Activated CD8-positive, alpha-beta memory T cell treated with anti-CD3 and anti-CD28 coated beads for 24 hours (primary cell): ENCODE measurements around the gene DUSP6.
"Not testable (repeated sequence)": the region's sequence is repeated elsewhere in the genome, so short reads cannot be mapped to it uniquely, and the experiment has no call there.

Experiments
- DNase-seq: peaks from one replicate; pipeline ENCODE4 v3.0.0-alpha.2; 2020

Gene DUSP6

GRCh38 chr12:89351489-89352241, 636 bp downstream of the DUSP6 start:
- peak; percentile 80 for DNase-seq

GRCh38 chr12:89350630-89351488, 1.4 kb downstream of the DUSP6 start:
- peak; percentile 69 for DNase-seq

GRCh38 chr12:89350260-89350629, 2.1 kb downstream of the DUSP6 start:
- no peak for DNase-seq

- DNase-seq = no peak
These were observed 2.5 kb downstream of the DUSP6 start for GRCh38 chr12:89349814-89350213.

GRCh38 chr12:89348894-89349699, 3.2 kb downstream of the DUSP6 start:
- no peak for DNase-seq

GRCh38 chr12:89347325-89347829, 4.9 kb downstream of the DUSP6 start:
- DNase-seq = no peak

- DNase-seq = no peak
These were observed 5.5 kb downstream of the DUSP6 start for GRCh38 chr12:89346741-89347324.

- no peak for DNase-seq
These were observed 6.2 kb downstream of the DUSP6 start for GRCh38 chr12:89345830-89346740.

- DNase-seq = no peak
These were observed 6.9 kb downstream of the DUSP6 start for GRCh38 chr12:89345376-89345775.

- no peak for DNase-seq
These were observed 7.5 kb downstream of the DUSP6 start for GRCh38 chr12:89344862-89345202.

- DNase-seq = no peak
These were observed 8.0 kb downstream of the DUSP6 start for GRCh38 chr12:89344043-89344861.

- DNase-seq = no peak
These were observed 9.2 kb downstream of the DUSP6 start for GRCh38 chr12:89343127-89343526.

- no peak for DNase-seq
These were observed 11.4 kb downstream of the DUSP6 start for GRCh38 chr12:89340861-89341260.

GRCh38 chr12:89339526-89339925, 12.8 kb downstream of the DUSP6 start:
- no peak for DNase-seq

GRCh38 chr12:89337136-89337535, 15.2 kb downstream of the DUSP6 start:
- DNase-seq = not testable (repeated sequence)

GRCh38 chr12:89335452-89336244, 16.7 kb downstream of the DUSP6 start:
- no peak for DNase-seq

GRCh38 chr12:89334548-89335169, 17.6 kb downstream of the DUSP6 start:
- no peak for DNase-seq

GRCh38 chr12:89333564-89334252, 18.6 kb downstream of the DUSP6 start:
- DNase-seq = no peak
